Measurements from ENCODE around the gene AMN.
"Not testable (repeated sequence)": the region's sequence is repeated elsewhere in the genome, so short reads cannot be mapped to it uniquely, and the experiment has no call there.

Gene AMN

GRCh38 chr14:102888748-102889147 is 33.7 kb upstream of the AMN start:
- Histone ChIP-seq H3K36me3 (peaks cover 93% of the 10 kb centered on the region), H3K4me3 (ENCODE audit: low read depth in 1 of 2, low read length in 1 of 2) (no peak overlapping the region), H3K9me3 (no peaks in the 10 kb centered on the region), H3K27ac (no peak overlapping the region), H3K27me3 (no peaks in the 10 kb centered on the region), H3K4me1 (ENCODE audit: control insufficient read depth in 1 of 2, insufficient read depth in 1 of 2, low read depth in 1 of 2, low read length in 1 of 2) (no peaks in the 10 kb centered on the region)
- TF ChIP-seq CTCF (IDR thresholded peaks at IDR 0.05): no peak

DNA sequence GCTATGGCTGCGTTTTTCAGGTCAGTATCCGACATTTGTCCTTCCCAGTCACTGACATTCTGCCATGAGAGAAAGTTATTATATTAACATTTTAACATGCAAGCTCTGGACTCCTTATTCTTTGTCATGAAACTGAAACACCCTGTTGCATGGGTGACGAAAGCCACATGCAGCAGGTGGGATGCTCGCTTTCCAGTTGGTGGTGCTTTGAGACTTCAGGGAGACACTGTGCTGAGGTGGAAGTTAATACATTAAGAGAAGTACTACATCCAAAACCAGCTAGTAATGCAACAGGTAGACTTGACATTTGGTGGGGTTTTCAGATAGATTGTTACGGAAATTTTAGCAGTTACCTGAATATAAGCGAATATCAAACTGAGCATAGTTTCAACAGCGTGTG is 32.8 kb upstream of the AMN start:
- H3K4me1 ChIP-seq (ENCODE audit: control insufficient read depth in 1 of 2, insufficient read depth in 1 of 2, low read depth in 1 of 2, low read length in 1 of 2): no peaks in the 10 kb centered on the region
- TF ChIP-seq CTCF (IDR thresholded peaks at IDR 0.05): no peak
- H3K36me3 ChIP-seq: peaks cover 92% of the 10 kb centered on the region
- no peaks in the 10 kb centered on the region for H3K9me3 ChIP-seq
- no peak overlapping the region for H3K4me3 ChIP-seq (ENCODE audit: low read depth in 1 of 2, low read length in 1 of 2)
- H3K27ac ChIP-seq: no peak overlapping the region
- H3K27me3 ChIP-seq: no peaks in the 10 kb centered on the region

DNA sequence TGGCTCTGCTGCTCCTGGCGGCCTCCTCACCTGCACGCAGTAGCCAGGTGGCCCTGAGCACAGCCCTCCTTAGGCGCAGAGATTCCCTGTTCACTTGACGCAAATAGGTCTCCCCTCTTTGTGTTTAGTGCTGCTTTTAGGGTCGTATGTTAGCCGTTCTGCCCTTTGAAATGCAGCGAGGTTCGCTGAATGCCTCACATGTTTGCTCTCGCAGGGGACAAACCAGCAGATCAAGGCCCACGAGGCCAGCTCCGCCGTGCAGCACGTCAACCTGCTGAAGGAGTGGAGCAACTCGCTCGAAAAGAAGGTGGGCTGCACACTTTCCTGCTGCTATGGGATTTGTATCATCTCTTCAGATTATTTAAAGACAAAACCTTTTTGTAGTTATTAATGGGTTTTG is 31.4 kb upstream of the AMN start:
- Histone ChIP-seq H3K36me3 (peaks cover 92% of the 10 kb centered on the region), H3K4me1 (ENCODE audit: control insufficient read depth in 1 of 2, insufficient read depth in 1 of 2, low read depth in 1 of 2, low read length in 1 of 2) (no peaks in the 10 kb centered on the region), H3K9me3 (no peaks in the 10 kb centered on the region), H3K4me3 (ENCODE audit: low read depth in 1 of 2, low read length in 1 of 2) (no peak overlapping the region), H3K27me3 (no peaks in the 10 kb centered on the region), H3K27ac (no peak overlapping the region)
- TF ChIP-seq CTCF (IDR thresholded peaks at IDR 0.05): no peak

GRCh38 chr14:102891556-102891955 is 30.9 kb upstream of the AMN start:
- TF ChIP-seq CTCF (IDR thresholded peaks at IDR 0.05): no peak
- Histone ChIP-seq H3K4me3 (ENCODE audit: low read depth in 1 of 2, low read length in 1 of 2) (no peak overlapping the region), H3K9me3 (no peaks in the 10 kb centered on the region), H3K27ac (no peak overlapping the region), H3K27me3 (no peaks in the 10 kb centered on the region), H3K36me3 (peaks cover 90% of the 10 kb centered on the region), H3K4me1 (ENCODE audit: control insufficient read depth in 1 of 2, insufficient read depth in 1 of 2, low read depth in 1 of 2, low read length in 1 of 2) (no peaks in the 10 kb centered on the region)

DNA sequence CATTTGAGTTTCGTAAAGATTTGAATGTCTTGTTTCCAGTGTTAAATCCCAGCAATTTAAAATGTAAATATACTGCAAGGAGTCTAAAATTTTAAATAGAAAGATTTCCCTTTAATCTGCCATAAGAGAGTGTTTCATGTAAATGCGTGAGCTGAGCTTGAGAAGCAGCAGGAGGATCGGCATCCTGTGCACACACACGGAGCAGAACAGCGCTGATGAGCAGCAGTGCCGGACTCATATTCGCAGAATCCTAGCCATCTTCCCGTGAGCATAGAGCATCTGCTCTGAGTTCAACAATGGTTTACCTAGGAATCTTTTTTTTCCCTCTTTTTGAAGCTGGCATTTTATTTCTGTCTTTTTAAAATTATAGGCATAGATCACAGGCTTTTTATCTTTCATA is 29.8 kb upstream of the AMN start:
- H3K27ac ChIP-seq: no peak overlapping the region
- no peaks in the 10 kb centered on the region for H3K9me3 ChIP-seq
- no peak overlapping the region for H3K4me3 ChIP-seq (ENCODE audit: low read depth in 1 of 2, low read length in 1 of 2)
- TF ChIP-seq CTCF (IDR thresholded peaks at IDR 0.05): no peak
- H3K27me3 ChIP-seq: no peaks in the 10 kb centered on the region
- H3K4me1 ChIP-seq (ENCODE audit: control insufficient read depth in 1 of 2, insufficient read depth in 1 of 2, low read depth in 1 of 2, low read length in 1 of 2): no peaks in the 10 kb centered on the region
- H3K36me3 ChIP-seq: peaks cover 85% of the 10 kb centered on the region

DNA sequence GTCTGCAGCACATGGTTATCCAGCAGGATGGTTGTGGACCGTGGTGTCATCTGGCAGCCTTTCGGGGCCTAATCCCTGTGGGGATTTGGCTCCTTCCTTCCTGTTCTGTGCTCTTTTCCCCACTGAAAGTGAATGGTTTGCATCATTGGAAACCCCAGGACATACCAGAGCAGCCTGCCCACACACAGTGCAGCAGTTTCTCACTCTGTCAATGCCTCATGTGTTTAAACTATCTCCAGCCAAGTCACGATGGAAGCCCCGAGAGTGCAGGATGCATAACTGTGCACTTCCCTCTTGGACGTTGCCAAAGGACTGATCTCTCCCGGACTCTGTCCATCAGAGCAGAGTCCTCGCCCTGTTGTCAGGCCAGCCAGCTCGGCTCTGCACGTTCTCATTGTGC is 29.0 kb upstream of the AMN start:
- no peak overlapping the region for H3K27ac ChIP-seq
- peaks cover 85% of the 10 kb centered on the region for H3K36me3 ChIP-seq
- no peak overlapping the region for H3K4me3 ChIP-seq (ENCODE audit: low read depth in 1 of 2, low read length in 1 of 2)
- no peaks in the 10 kb centered on the region for H3K9me3 ChIP-seq
- no peaks in the 10 kb centered on the region for H3K27me3 ChIP-seq
- H3K4me1 ChIP-seq (ENCODE audit: control insufficient read depth in 1 of 2, insufficient read depth in 1 of 2, low read depth in 1 of 2, low read length in 1 of 2): no peaks in the 10 kb centered on the region
- TF ChIP-seq CTCF (IDR thresholded peaks at IDR 0.05): no peak

GRCh38 chr14:102896735-102897134 is 25.7 kb upstream of the AMN start:
- not testable (repeated sequence) for H3K27me3 ChIP-seq; H3K4me1 ChIP-seq (ENCODE audit: control insufficient read depth in 1 of 2, insufficient read depth in 1 of 2, low read depth in 1 of 2, low read length in 1 of 2); H3K27ac ChIP-seq; H3K4me3 ChIP-seq (ENCODE audit: low read depth in 1 of 2, low read length in 1 of 2); H3K9me3 ChIP-seq
- peaks cover 73% of the 10 kb centered on the region for H3K36me3 ChIP-seq
